ENCODE results near the gene CLEC4C. TPM values are rescaled to one million over a fixed set of nuclear protein-coding genes. Genes with fewer than 3 reads are reported as not detected.

Gene CLEC4C
- total RNA-seq, 4 donors from 2014 or later = not detected

DNA sequence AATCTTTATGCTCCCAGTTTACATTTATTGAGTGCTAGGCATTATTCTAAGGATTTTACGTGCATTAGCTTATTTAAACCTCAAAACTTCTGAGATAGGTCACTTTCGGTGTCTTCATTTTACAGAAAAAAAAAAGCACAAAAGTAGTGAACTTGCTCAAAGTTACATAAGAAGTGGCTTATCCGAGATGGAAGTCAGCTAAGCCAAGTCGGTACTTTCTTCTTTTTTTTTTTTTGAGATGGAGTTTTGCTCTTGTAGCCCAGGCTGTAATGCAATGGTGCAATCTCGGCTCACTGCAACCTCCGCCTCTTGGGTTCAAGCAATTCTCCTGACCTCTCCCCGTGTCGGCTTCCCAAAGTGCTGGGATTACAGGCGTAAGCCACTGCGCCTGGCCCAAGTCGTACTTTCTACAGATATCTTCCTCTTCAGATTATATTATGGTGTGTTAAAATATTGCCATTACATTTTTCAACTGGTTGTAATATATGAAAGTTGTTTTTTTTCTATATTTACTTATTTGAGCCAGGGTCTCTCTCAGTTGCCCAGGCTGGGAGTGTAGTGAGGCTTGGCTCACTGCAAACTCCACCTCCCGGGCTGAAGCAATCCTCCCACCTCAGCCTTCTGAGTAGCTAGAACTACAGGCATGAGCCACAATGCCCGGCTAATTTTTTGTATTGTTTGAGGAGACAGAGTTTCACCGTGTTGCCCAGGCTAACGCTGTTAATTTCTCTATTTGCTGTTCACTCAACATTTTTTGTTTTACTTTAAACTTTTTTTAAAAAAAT, 27.0 kb downstream of the CLEC4C start:
- Histone ChIP-seq H3K4me1 (no peaks in the 10 kb centered on the region), H3K9me3 (no peaks in the 10 kb centered on the region), H3K36me3 (no peaks in the 10 kb centered on the region), H3K27ac (no peak overlapping the region), H3K27me3 (no peaks in the 10 kb centered on the region), H3K4me3 (no peak overlapping the region)
- WGBS, 2 donors (ENCODE audit: low coverage in 1 of 2) = 60% methylated on average over 12 to 15 of the region's 15 CpGs
- no peak for DNase-seq
- TF ChIP-seq POLR2A (IDR thresholded peaks at IDR 0.05) = no peak
- no peak for TF ChIP-seq POLR2AphosphoS5 (IDR thresholded peaks at IDR 0.05)
- TF ChIP-seq, protein P1, sequence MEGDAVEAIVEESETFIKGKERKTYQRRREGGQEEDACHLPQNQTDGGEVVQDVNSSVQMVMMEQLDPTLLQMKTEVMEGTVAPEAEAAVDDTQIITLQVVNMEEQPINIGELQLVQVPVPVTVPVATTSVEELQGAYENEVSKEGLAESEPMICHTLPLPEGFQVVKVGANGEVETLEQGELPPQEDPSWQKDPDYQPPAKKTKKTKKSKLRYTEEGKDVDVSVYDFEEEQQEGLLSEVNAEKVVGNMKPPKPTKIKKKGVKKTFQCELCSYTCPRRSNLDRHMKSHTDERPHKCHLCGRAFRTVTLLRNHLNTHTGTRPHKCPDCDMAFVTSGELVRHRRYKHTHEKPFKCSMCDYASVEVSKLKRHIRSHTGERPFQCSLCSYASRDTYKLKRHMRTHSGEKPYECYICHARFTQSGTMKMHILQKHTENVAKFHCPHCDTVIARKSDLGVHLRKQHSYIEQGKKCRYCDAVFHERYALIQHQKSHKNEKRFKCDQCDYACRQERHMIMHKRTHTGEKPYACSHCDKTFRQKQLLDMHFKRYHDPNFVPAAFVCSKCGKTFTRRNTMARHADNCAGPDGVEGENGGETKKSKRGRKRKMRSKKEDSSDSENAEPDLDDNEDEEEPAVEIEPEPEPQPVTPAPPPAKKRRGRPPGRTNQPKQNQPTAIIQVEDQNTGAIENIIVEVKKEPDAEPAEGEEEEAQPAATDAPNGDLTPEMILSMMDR (IDR thresholded peaks at IDR 0.05) = no peak
- TF ChIP-seq EP300 (IDR thresholded peaks at IDR 0.05; ENCODE audit: low read depth) = no peak
- in situ Hi-C loops (cut with MboI; ENCODE audit: low pct_ligation_motif_present in 1 of 4, low pct_unique_long_range_greater_than_20kb in 1 of 4, low sequenced_read_pairs in 3 of 4) = no loop called here
- intact Hi-C loops (cut with DNase I; ENCODE audit: low total_unique reads) = no loop called here

DNA sequence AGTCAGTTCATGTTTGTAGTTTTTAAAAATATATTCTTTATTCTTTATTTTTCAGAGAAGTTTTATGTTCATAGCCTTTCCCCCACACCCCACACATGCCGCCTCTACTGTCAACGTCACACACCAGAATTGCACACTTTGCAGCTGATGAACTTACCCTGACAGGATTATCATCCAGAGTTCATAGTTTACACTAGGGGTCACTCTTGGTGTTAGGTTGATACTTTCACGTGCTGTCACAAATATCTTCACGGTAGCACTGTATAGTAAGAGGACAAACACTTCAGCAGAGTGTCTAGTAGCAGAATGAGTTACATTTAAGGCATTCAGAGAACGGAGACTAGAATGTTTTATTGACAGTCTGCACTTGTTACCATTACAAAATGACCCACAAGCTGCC, 30.8 kb downstream of the CLEC4C start:
- DNase-seq = no peak
- no peak overlapping the region for H3K27ac ChIP-seq
- TF ChIP-seq POLR2AphosphoS5 (IDR thresholded peaks at IDR 0.05) (no peak), POLR2A (IDR thresholded peaks at IDR 0.05) (no peak), EP300 (IDR thresholded peaks at IDR 0.05; ENCODE audit: low read depth) (no peak)
- TF ChIP-seq, protein P1 (IDR thresholded peaks at IDR 0.05) = no peak
- no peaks in the 10 kb centered on the region for H3K36me3 ChIP-seq
- H3K4me3 ChIP-seq = no peak overlapping the region
- no peaks in the 10 kb centered on the region for H3K27me3 ChIP-seq
- H3K9me3 ChIP-seq = no peaks in the 10 kb centered on the region
- in situ Hi-C loops (cut with MboI; ENCODE audit: low pct_ligation_motif_present in 1 of 4, low pct_unique_long_range_greater_than_20kb in 1 of 4, low sequenced_read_pairs in 3 of 4) (no loop called here), intact Hi-C loops (cut with DNase I; ENCODE audit: low total_unique reads) (no loop called here)
- WGBS, 2 donors (ENCODE audit: low coverage in 1 of 2) = 5 to 7% methylated on average over 4 to 5 of the region's 5 CpGs
- no peaks in the 10 kb centered on the region for H3K4me1 ChIP-seq

DNA sequence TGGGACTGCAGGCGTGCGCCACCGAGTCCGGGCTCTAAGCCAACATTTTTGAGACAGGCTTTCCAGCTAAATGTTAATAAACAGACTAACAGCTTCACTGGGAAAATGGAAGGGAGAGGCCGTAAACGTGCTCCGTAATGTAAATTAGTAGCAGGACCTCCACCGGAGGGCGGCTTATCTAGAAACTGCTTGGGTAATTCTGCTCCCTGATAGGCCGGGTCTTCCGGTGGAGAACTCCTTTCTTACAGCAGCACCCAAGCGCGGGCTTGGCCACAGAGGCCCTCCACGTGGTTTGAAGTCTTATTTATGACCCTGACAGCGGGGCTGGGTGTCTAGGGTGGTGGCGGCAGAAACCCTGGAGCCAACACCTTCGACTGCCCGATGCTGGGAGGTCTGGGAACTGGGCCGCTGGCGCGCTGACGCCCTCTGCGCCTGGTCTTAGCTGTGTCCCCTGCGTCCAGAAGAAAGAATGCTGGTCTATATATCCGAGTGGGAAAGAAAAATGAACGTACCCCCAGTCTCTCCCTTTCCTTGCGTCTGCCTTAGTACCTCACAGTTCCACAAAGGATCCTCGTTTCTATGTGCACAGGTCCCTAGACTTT, 34.2 kb downstream of the CLEC4C start:
- H3K9me3 ChIP-seq = no peaks in the 10 kb centered on the region
- WGBS, 2 donors (ENCODE audit: low coverage in 1 of 2) = 84 to 91% methylated on average over 3 to 28 of the region's 28 CpGs
- TF ChIP-seq EP300 (IDR thresholded peaks at IDR 0.05; ENCODE audit: low read depth) (no peak), POLR2AphosphoS5 (IDR thresholded peaks at IDR 0.05) (no peak), POLR2A (IDR thresholded peaks at IDR 0.05) (no peak)
- TF ChIP-seq, protein P1 (IDR thresholded peaks at IDR 0.05) = no peak
- no peaks in the 10 kb centered on the region for H3K27me3 ChIP-seq
- H3K4me1 ChIP-seq = no peaks in the 10 kb centered on the region
- no peaks in the 10 kb centered on the region for H3K36me3 ChIP-seq
- no peak for DNase-seq
- H3K27ac ChIP-seq = no peak overlapping the region
- in situ Hi-C loops (cut with MboI; ENCODE audit: low pct_ligation_motif_present in 1 of 4, low pct_unique_long_range_greater_than_20kb in 1 of 4, low sequenced_read_pairs in 3 of 4) (no loop called here), intact Hi-C loops (cut with DNase I; ENCODE audit: low total_unique reads) (no loop called here)
- H3K4me3 ChIP-seq = no peak overlapping the region

DNA sequence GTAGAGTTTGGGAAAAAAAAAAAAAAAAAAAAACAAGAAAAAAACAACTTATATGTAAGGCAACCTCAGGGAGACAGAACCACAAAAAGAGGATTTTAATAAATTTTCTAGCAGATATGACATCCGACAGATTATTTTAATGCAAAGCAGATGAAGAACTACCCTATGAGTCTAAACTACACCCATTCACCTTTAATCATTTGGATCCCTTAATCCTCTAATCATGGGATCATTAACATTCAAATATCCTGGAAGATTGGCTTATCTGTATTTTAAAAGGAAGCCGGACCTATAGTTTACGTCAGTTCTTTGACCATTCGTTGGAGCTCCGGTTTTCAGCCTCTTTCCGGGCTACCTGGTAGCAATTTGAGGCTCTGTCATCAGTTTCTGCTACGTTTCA, 36.0 kb downstream of the CLEC4C start, which contains the start of gene DPPA3:
TSS of gene DPPA3 (plus strand) at position 301 of the 400 bp plus-strand sequence. CDS start 138 bp downstream, outside the sequence.
- no peak for DNase-seq
- Histone ChIP-seq H3K27ac (no peak within 1 kb of the TSS), H3K36me3 (no peaks in the 10 kb centered on the region), H3K4me3 (no peak within 1 kb of the TSS), H3K9me3 (no peaks in the 10 kb centered on the region), H3K4me1 (no peaks in the 10 kb centered on the region), H3K27me3 (no peaks in the 10 kb centered on the region)
- intact Hi-C loops (cut with DNase I; ENCODE audit: low total_unique reads) (no loop called here), in situ Hi-C loops (cut with MboI; ENCODE audit: low pct_ligation_motif_present in 1 of 4, low pct_unique_long_range_greater_than_20kb in 1 of 4, low sequenced_read_pairs in 3 of 4) (no loop called here)
- 74 to 82% methylated on average over 7 of the region's 7 CpGs for WGBS, 2 donors (ENCODE audit: low coverage in 1 of 2)
- no peak for TF ChIP-seq POLR2A (IDR thresholded peaks at IDR 0.05)
- TF ChIP-seq, protein P1 (IDR thresholded peaks at IDR 0.05) = no peak

Measured in transverse colon (tissue), 4 donors.